Right lobe of liver (tissue), 6 donors: ENCODE data around the gene PCDHAC1. TPM values are rescaled to one million over a fixed set of nuclear protein-coding genes. Genes with fewer than 3 reads are reported as not detected.

Source experiments
- ATAC-seq, 4 donors: fragments of 200-7000 bp; cut with Tn5 transposase; one replicate each; pipeline ENCODE4 v1.9.1; 2020; ENCODE audit warnings: mild to moderate bottlenecking in 4 of 4, moderate library complexity in 4 of 4
- DNase-seq, 3 donors: peaks; one replicate each; pipeline ENCODE4 v3.0.0-alpha.2; 2020
- H3K27ac ChIP-seq, 3 donors: fragments of 200-600 bp; one replicate each; pipeline ENCODE4 v1.8.0; 2022
- H3K27me3 ChIP-seq, 2 donors: fragments of 200-600 bp; one replicate each; pipeline ENCODE4 v1.8.0; 2022
- H3K36me3 ChIP-seq, 4 donors: fragments of 200-600 bp; sonication (generic) in 1 of 4; one replicate each; pipeline versions ENCODE4 v1.5.1 to v1.8.0; 2017 to 2022; ENCODE audit warnings: control low read depth in 1 of 4
- H3K4me1 ChIP-seq, 4 donors: fragments of 200-600 bp; sonication (generic) in 1 of 4; one replicate each; pipeline versions ENCODE4 v1.5.1 to v1.8.0; 2017 to 2022; ENCODE audit warnings: control low read depth in 1 of 4
- H3K4me3 ChIP-seq, 3 donors: fragments of 200-600 bp; one replicate each; pipeline ENCODE4 v1.8.0; 2022
- H3K9me3 ChIP-seq, 4 donors: fragments of 200-600 bp; sonication (generic) in 1 of 4; one replicate each; pipeline versions ENCODE4 v1.5.1 to v1.8.0; 2017 to 2022; ENCODE audit warnings: control low read depth in 1 of 4
- CTCF ChIP-seq, 4 donors: fragments of 200-600 bp in 3 of 4; fragments of 450-650 bp in 1 of 4; IDR thresholded peaks; one replicate each; pipeline versions ENCODE4 v1.5.1 to v1.8.0; 2016 to 2022; ENCODE audit warnings: antibody characterized with exemption in 4 of 4, mild to moderate bottlenecking in 2 of 4
- POLR2A ChIP-seq: fragments of 450-650 bp; IDR thresholded peaks from one replicate; pipeline ENCODE4 v1.6.1; 2017; ENCODE audit warnings: antibody characterized with exemption, mild to moderate bottlenecking
- whole genome bisulfite sequencing: methylation state at CpG from one replicate; pipeline ENCODE4 v1.1.6; 2018; ENCODE audit warnings: low coverage, low lambda C conversion rate; ENCODE audit not compliant: insufficient coverage; ENCODE audit errors: missing lambda C conversion rate; 5-methylcytosine and 5-hydroxymethylcytosine counted together
- intact Hi-C, 2 donors: fragments of 100-400 bp; cut with DNase I; formaldehyde crosslinking; loops; one replicate each; pipeline versions ENCODE4 v1.11.2 to v1.14.1; 2022
- total RNA-seq, 6 experiments: library from RNA; depleted of rRNA in 2 of 6; stranded (reverse); fragments of >200 nt in 2 of 6; fragmentation: NEBNext Ultra II Directional in 3 of 6; extraction: Animal tissue kit (Norgen Biotek cat#: 25700) in 3 of 6; gene quantifications; one replicate each; pipeline versions ENCODE4 v1.1.0 to v1.2.4, GENCODE V29; 2016 to 2023
- donor health status: DM: no; HTN: yes; CAD: no.
- donor health status: DM: no; HTN: no; CAD: no.
- donor health status: DM: no; HTN: no; CAD: no.
- donor health status: DM: no; HTN: yes; CAD: no.
- donor health status: DM: no; HTN: yes; CAD: no.

PCDHAC1 gene
- total RNA-seq, 6 experiments from 2014 or later = 0.18 to 0.86 (median 0.35) TPM

- WGBS = 14% methylated on average over 10 of the region's 12 CpGs
- intact Hi-C loops = loop anchor here in 1 of 2 donors (10.0 kb wide), 1 partner anchor 162 kb away; no protein-coding TSS in a partner anchor
- Histone ChIP-seq H3K4me3 (peak overlapping the region; percentile 6 to 34 (median 34)), H3K27me3 (peaks cover 0 to under 1% of the 10 kb centered on the region in 2 donors), H3K4me1 (no peaks in the 10 kb centered on the region), H3K27ac (no peak overlapping the region), H3K9me3 (no peaks in the 10 kb centered on the region), H3K36me3 (no peaks in the 10 kb centered on the region)
- ATAC-seq (peak in 2 of 4 donors; percentile 35 to 64), DNase-seq (no peak)
- TF ChIP-seq CTCF (IDR thresholded peaks at IDR 0.05) (peak in 2 of 4 donors; percentile 10 to 29), POLR2A (no peak)
These were observed 43.6 kb upstream of the PCDHAC1 start for GRCh38 chr5:140882591-140882899.

DNA sequence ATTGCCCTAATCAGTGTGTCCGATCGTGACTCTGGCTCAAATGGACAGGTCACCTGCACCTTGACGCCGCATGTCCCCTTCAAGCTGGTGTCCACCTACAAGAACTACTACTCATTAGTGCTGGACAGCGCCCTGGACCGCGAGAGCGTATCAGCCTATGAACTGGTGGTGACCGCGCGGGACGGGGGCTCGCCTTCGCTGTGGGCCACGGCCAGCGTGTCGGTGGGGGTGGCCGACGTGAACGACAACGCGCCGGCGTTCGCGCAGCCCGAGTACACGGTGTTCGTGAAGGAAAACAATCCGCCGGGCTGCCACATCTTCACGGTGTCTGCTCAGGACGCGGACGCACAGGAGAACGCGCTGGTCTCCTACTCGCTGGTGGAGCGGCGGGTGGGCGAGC is 42.7 kb upstream of the PCDHAC1 start:
- no peaks in the 10 kb centered on the region for H3K9me3 ChIP-seq
- no peaks in the 10 kb centered on the region for H3K4me1 ChIP-seq
- DNase-seq (no peak), ATAC-seq (no peak)
- no peak overlapping the region for H3K4me3 ChIP-seq
- intact Hi-C loops = loop anchor here in 1 of 2 donors (10.0 kb wide), 1 partner anchor 161 kb away; no protein-coding TSS in a partner anchor
- no peak overlapping the region for H3K27ac ChIP-seq
- TF ChIP-seq POLR2A (no peak), CTCF (IDR thresholded peaks at IDR 0.05) (no peak)
- no peaks in the 10 kb centered on the region for H3K36me3 ChIP-seq
- no peaks in the 10 kb centered on the region for H3K27me3 ChIP-seq
- 39% methylated on average over 15 of the region's 41 CpGs for WGBS

GRCh38 chr5:140883927-140884697 is 42.0 kb upstream of the PCDHAC1 start:
- DNase-seq = peak in 1 of 3 donors; percentile 50
- H3K9me3 ChIP-seq = no peaks in the 10 kb centered on the region
- peak in 1 of 4 donors; percentile 18 for ATAC-seq

DNA sequence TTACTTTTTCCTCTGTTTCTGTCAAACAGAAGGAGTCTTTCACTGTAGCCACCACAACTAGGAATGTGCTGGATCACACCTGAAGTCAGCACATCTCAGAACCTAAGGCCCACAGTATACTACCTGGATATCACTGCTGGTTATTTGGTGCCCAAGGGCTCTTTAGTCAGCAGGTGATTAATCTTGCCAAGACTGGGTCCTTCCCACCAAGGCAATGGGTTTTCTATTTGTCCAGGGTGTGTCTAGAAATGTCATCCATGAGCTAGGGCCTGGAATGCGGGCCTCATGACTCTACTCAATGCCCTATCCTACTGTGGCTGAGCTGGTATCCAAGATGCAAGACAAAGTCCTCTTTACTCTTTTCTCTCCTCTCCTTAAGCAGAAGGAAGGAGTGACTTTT is 9.8 kb upstream of the PCDHAC1 start:
- no peak for ATAC-seq
- 44% methylated on average over 1 of the region's 1 CpG for WGBS
- TF ChIP-seq POLR2A (no peak), CTCF (IDR thresholded peaks at IDR 0.05) (no peak)
- Histone ChIP-seq H3K27me3 (no peaks in the 10 kb centered on the region), H3K4me1 (no peaks in the 10 kb centered on the region), H3K36me3 (no peaks in the 10 kb centered on the region), H3K9me3 (no peaks in the 10 kb centered on the region), H3K27ac (no peak overlapping the region), H3K4me3 (no peak overlapping the region)
- DNase-seq = no peak
- intact Hi-C loops = no loop called here

More at GRCh38 chr5:140883927-140884697, 42.0 kb upstream of the PCDHAC1 start:
- no peak overlapping the region for H3K27ac ChIP-seq
- H3K4me3 ChIP-seq = no peak overlapping the region
- 44% methylated on average over 22 of the region's 79 CpGs for WGBS
- no peaks in the 10 kb centered on the region for H3K4me1 ChIP-seq
- H3K27me3 ChIP-seq = no peaks in the 10 kb centered on the region
- no peaks in the 10 kb centered on the region for H3K36me3 ChIP-seq
- intact Hi-C loops = loop anchor here in 1 of 2 donors (10.0 kb wide), 1 partner anchor 161 kb away; no protein-coding TSS in a partner anchor
- no peak for TF ChIP-seq CTCF (IDR thresholded peaks at IDR 0.05)
- no peak for TF ChIP-seq POLR2A
